Vagina (tissue), 2 donors: ENCODE data around the gene UBE2F.

Source experiments
- POLR2A ChIP-seq, 2 donors: fragments of 450-650 bp; IDR thresholded peaks; one replicate each; pipeline ENCODE4 v1.6.1; 2017; ENCODE audit warnings: antibody characterized with exemption in 2 of 2, mild to moderate bottlenecking in 2 of 2, moderate library complexity in 2 of 2
- TF ChIP-seq, protein P1 (sequence below), 3 experiments: fragments of 450-650 bp in 2 of 3; fragments of 200-600 bp in 1 of 3; sonication (generic) in 1 of 3; IDR thresholded peaks; one replicate each; pipeline ENCODE4 v1.5.1; 2017 to 2019; ENCODE audit warnings: antibody characterized with exemption in 3 of 3, mild to moderate bottlenecking in 2 of 3, moderate library complexity in 2 of 3

DNA sequence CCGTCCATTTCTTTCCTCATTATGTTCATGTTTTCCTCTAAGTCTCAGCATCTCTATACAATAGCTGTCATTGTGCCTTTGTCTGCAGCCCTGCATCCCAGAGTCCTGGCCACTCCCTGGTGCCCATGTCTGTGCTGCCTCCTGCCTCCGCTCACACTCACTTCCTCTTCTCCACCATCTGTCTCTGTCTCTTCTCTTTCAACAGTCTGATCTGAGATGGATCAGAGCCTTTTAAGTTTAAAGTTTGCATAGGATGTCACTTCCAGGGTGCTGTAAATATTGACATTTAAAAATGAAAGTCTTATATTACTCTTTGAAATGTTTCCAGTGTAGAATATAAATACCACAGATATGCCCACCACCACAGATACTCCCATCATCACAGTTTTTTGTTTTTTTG, 42.7 kb downstream of the UBE2F start:
- TF ChIP-seq, protein P1, sequence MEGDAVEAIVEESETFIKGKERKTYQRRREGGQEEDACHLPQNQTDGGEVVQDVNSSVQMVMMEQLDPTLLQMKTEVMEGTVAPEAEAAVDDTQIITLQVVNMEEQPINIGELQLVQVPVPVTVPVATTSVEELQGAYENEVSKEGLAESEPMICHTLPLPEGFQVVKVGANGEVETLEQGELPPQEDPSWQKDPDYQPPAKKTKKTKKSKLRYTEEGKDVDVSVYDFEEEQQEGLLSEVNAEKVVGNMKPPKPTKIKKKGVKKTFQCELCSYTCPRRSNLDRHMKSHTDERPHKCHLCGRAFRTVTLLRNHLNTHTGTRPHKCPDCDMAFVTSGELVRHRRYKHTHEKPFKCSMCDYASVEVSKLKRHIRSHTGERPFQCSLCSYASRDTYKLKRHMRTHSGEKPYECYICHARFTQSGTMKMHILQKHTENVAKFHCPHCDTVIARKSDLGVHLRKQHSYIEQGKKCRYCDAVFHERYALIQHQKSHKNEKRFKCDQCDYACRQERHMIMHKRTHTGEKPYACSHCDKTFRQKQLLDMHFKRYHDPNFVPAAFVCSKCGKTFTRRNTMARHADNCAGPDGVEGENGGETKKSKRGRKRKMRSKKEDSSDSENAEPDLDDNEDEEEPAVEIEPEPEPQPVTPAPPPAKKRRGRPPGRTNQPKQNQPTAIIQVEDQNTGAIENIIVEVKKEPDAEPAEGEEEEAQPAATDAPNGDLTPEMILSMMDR (IDR thresholded peaks at IDR 0.05), result no peak
- no peak for TF ChIP-seq POLR2A (IDR thresholded peaks at IDR 0.05)
